ENCODE data around the gene FBXL4.

The FBXL4 gene

DNA sequence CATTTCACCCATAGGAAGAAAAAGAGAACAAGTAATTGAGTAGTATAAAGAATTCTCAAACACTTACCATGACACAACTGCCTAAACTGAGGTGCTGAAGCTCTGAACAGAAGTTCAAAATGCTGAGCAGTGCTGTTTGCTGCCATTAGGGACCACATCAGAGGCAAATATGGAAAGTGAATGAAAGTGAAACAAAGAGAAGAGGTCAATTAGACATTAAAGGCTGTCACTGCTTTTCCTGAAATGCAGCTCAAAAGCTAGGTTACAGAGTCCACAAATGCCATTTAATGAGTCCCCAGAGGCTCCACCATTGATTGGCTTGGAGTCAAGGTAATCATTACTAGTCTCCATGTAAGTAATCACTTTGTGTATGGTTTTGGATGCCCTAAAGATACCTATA lies 67.3 kb downstream of the FBXL4 start:
- DNase-seq (ENCODE audit: low read depth): no peak

GRCh38 chr6:98877250-98877649 lies 70.5 kb downstream of the FBXL4 start:
- no peak for DNase-seq (ENCODE audit: low read depth)

DNA sequence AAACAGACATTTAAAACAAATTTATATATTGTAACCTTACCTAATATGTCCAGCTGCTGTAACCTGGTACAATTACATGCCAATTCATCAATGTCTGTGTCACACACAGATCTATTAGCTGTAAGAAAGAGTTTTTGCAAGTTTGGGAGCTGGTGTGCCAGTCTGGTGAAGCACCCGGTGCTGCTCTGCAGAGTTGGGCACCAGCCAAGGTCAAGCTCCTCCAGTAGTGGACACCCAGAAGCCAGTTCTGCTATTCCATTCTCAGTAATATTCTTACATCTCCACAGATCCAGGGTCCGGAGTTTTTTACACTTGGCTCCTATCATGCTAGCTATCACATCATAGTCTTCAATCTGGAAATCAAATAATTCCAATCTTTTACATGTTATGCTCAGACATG lies 72.4 kb downstream of the FBXL4 start:
- DNase-seq (ENCODE audit: low read depth): no peak

GRCh38 chr6:98871821-98872220 lies 75.9 kb downstream of the FBXL4 start:
- DNase-seq (ENCODE audit: low read depth): no peak

GRCh38 chr6:98871057-98871456 lies 76.7 kb downstream of the FBXL4 start:
- peak; percentile 59 for DNase-seq (ENCODE audit: low read depth)

GRCh38 chr6:98864497-98864896 lies 83.2 kb downstream of the FBXL4 start:
- DNase-seq (ENCODE audit: low read depth): no peak

DNA sequence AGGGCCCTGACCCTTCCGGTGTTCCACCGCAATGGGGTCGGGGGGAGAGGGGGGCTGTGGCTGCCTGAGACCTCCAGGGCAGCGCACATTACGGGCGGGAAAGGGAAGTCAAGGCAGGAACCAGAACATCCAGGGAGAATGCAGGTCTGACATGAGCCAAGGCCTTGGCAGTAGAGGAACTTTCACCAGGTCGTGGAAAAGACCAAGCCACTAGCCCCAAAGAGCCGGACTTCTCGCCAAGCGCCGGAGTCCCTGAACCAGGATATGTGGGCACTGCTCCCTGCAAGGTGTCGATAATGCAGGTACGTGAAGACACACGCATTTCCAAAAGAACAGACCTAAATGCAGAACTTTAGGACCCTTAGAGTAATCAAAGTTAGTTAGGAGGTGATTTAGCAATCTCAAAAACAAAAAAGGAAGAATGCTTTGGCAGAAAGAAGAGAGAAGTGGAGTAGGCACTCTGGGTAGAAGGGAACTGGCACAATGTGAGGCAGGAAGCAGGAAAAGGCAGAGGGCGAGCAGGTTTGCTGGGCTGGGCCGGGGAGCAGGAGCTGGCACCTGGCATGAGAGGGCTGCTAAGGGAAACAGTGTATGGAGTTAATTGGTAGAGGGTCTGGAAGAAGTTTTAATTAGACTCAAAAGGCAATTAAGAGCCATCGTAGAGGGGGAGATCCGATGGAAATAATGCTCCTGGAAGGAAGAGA lies 99.1 kb downstream of the FBXL4 start:
- DNase-seq (ENCODE audit: low read depth): no peak

- DNase-seq (ENCODE audit: low read depth): no peak
Observed at GRCh38 chr6:98847779-98848538, 99.8 kb downstream of the FBXL4 start.

- no peak for DNase-seq (ENCODE audit: low read depth)
Observed at GRCh38 chr6:98847416-98847778, 100.3 kb downstream of the FBXL4 start.

DNA sequence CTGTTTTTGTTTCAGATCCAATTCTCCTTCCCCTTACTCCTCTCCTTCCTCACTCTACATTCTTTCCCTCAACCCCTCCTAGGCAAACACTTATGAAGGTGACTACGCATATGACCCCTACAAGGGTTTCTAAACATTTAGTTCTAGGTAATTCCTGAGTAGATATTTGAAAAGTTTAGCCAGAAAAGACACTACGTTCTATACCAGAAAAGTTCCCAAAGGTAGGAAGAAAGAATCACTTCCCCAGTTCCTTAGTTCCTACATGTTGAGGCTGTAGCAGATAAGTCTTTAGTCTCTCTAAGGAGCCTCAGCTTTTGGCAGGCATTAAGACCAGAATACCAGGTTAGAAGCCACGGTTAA lies 101.7 kb downstream of the FBXL4 start:
- DNase-seq (ENCODE audit: low read depth): no peak

GRCh38 chr6:98845211-98846020 lies 102.3 kb downstream of the FBXL4 start:
- DNase-seq (ENCODE audit: low read depth): peak; percentile 69

DNA sequence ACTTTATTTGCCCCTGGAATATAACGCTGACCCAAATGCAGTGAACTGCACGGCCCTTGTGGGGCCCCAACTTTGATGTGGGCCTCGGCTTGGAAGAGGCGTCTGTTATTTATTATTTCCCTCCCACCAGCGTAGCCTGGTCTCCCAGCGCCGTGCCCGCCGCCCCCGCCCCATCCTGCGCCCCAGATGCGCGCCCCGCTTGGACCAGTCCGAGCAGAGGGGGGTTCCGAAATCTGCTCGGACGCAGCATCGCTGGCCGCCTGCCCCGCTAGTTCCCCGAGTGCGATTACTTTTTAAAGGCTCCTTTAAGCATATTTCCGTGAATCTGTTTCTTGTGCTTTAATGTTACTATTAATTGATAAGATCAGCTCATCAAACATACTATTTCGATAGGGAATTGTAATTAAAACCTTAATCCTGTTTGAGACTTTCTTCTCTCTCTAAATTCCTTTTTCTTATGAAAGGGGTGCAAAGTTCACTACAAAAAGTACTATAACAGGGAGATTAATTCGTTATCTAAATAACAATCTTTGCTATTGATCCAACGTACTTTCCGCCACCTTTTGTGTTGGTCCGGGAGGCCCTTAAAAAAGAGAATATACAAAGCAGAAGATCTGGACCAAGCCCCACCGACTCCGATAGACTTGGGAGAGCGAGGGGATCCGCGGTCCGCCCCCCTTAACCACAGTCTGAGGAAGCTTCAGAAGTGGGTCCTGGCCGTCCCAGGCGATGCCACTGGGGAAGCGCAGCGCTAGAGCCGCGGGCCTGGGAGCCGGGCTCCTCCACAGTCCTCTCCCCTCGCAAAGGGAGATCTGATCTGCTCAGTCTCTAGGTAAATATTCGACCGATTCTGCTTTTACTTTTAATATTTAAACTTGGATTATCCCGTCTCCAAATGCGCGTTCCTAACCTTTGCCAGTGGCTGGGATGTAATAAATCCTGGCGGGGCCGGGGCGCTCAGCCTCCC lies 103.2 kb downstream of the FBXL4 start:
- DNase-seq (ENCODE audit: low read depth): no peak

DNA sequence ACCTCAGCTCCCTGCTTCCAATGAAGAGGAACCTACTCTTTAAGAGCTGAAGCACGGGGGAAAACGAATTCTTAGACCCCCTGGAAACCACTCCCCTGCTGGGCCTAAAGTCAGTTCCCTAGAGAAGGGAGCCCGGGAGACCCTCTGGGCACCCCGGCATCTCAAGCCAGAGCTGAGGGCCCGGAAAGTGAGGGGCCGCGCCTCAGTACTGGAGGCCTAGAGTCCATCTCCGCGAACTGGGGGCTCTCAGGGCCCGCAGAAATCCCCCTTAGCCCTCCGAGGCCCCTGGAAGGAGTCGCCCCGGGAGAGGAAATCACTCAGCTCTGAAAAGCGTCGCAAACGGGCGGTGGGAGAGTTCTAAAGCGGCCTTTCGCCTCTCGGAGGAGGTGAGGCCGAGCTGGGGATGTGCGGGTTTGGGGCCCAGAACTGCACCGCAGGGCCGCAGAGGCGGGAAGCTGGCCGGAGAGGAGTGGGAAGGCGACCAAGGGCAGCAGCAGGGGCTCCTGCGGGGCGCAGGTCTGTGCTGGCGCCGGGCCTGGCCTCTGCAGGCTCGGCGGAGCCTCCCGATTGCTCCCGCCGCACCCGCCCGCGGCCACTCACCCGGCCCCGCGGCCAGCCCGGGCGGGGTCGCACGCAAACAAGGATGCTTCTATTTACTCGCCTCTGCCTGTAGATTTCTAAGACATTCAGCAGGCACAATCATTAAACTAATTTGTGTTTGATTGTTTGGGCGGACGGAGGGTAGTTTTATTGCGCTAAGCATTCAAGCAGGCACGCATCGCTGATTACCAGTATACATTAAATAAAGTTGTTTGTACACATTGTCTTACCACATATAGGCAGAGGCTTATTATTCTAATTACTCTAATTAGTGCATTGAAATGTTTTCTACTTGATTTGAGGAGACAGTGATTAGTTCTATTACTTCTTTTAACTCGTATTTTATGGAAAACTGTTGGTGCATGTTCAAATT lies 104.2 kb downstream of the FBXL4 start:
- DNase-seq (ENCODE audit: low read depth): no peak

GRCh38 chr6:98842342-98843180 lies 105.2 kb downstream of the FBXL4 start:
- DNase-seq (ENCODE audit: low read depth): no peak

GRCh38 chr6:98841621-98842341 lies 106.0 kb downstream of the FBXL4 start:
- DNase-seq (ENCODE audit: low read depth): no peak

- DNase-seq (ENCODE audit: low read depth): no peak
Observed at GRCh38 chr6:98840996-98841513, 106.7 kb downstream of the FBXL4 start.

- DNase-seq (ENCODE audit: low read depth): no peak
Observed at GRCh38 chr6:98840385-98840784, 107.4 kb downstream of the FBXL4 start.

DNA sequence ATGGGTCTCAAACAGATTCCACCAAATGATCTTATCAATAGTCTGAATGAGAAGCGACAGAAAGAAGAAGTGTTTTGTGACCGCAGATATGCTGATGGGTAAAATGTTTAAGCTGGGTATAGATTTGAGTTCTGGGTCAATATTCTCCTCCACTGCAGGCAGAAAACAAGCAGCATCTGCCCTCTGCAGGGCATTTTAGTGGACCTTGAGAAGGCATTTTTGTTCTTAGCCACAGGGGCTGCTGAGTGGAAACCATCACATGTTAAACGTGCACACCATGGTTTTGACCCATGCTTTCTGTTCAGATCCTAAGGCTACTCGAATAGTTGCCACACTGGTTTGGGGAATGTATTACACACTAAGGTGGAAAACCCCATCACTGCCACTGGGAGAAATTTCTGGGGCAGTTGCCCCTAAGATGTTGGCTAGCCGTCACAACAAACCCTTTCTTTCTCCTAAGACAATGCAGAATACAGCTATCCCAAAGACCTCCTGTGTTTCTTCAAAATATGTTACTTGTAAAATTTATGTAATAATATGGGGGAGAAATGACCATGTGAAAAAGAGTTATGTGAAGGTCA lies 107.9 kb downstream of the FBXL4 start:
- DNase-seq (ENCODE audit: low read depth): no peak
